NCI-H524 (cell line): ENCODE data around the gene NATD1.
A peak's percentile ranks its signal among the peaks of the same experiment; 100 is the strongest.

Experiments
- DNase-seq, 2 experiments: peaks; one replicate each; lab custom pipeline; 2025; lab: John Stamatoyannopoulos, UW

Gene NATD1

DNA sequence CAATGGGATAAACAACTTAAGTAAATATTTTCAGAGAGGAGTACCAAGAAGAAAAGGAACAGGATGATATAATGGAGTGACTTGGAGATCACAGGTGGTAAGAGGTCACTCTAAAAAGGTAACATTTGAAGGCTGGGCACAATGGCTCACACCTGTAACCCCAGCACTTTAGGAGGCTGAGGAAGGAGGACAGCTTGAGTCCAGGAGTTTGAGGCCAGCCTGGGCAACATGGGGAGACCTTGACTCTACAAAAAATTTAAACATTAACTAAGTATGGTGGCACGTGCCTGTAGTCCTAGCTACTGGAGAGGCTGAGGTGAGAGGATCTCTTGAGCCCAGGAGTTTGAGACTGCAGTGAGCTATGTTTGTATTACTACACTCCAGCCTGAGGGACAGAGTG is 35.9 kb downstream of the NATD1 start:
- DNase-seq, result no peak

DNA sequence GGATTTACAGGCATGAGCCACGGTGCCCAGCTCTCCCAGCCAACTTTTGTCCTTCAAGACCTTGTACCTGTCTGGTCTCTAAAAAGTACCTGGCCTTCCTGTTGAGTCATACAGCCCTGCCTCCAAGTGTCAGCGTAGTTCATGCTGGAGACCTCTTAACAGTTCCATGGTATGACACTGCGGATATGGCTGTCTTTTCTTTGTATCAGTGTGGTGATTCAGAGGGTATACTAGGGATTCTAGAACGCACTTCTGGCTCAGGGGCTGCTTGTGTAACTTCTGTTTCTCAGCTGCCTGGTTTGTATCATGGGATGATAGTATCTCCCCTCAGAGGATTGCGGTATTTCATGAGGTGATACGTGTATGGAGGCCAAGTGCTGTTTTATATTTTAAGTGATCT is 37.3 kb downstream of the NATD1 start:
- DNase-seq, result no peak

GRCh38 chr17:21214777-21215541 is 38.3 kb downstream of the NATD1 start:
- DNase-seq, result no peak

DNA sequence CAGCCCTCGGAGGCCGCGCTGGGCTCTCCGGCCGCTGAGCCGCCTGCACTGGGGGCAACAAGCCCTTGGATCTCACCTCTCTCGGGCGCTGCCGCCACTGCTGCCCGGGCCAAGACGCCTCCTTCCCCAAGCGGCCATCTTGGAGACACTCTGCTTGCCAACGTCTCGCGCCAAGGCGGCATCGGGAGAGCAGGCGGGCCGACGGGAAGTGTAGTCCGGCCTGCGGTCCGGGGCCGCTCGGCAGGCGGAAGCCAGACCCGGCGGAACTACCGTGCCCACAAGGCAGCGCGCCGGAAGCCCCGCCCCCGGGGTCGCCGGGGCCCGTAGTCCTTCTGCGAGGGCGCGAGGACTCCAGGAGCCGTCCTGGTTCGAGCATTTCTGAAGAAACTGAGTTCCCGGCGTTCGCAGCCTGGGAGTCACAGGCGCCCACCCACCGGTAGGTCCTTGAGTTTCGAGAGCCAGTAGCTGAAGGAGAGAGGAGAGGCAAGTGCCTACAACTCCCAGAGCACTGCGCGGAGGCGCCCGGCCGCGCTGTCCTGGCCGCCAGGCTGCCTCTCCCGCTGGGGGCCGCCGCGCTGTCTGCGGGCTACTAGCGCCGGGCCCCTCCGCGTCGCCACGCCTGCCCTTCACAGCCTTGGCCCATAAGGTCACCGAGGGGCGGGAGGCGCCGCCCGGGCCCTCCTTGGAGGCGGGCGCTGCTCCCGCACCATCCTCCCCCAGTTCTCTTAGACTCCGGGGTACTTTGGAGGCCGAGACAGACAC is 39.0 kb downstream of the NATD1 start, which contains the start of gene TMEM11:
TSS of gene TMEM11 (minus strand) at position 147 of the 762 bp plus-strand sequence. CDS start at position 138, 9 bp downstream.
- peak; percentile 93 to 96 for DNase-seq

DNA sequence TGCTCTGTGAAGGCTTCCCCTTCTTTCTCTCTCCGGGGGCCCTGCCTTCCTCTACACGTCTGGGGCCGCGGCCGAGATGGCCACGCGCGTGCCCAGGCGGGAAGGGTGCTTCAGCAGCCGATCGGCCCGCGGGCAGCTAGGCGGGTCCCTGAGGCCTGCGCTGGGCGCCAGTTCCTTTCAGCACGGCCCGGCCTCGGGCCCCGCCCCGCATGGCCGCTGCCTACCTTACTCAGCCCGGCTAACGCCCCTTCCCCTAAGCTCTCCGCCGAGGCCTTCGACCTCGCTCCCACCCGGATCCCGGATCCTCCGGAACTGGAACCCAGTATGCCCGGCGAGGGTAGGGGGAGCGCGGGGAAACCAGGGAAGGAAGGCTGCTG is 39.6 kb downstream of the NATD1 start:
- DNase-seq, result no peak

- DNase-seq, result no peak
Measured at GRCh38 chr17:21212826-21213637, 40.2 kb downstream of the NATD1 start.

- peak; percentile 21 to 51 for DNase-seq
Measured at GRCh38 chr17:21211825-21212479, 41.3 kb downstream of the NATD1 start.

DNA sequence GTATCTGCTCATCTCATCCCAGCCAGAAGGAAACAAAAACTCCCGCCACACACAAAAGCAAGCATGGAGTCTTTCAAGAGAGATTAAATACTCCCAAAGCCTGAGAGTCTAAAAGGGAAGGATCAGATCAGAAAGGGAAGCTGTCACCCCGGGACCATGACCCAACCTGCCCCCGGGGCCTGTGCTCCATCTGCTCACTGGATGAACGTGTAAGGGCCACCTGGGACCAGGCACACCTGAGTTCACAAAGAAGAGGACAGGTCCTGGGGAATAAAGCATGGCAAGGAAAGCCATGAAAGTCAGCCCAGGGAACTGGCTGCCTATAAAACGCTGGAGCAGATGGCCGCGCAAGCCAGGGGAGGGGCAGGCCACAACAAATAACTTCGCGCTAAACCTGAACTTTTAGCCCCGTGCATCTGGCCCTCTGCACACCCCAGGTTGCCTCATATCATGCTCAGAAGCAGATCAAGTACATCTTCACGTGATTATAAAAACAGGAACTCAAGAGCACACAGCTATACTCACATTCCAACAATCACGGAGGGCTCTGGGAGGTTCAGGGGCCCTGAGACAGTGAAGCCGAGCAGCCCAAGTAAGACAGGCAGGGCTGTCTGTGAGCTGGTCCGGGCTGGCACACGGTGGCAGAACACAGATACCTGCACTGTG is 42.7 kb downstream of the NATD1 start:
- peak; percentile 87 to 96 for DNase-seq

- DNase-seq, result no peak
Measured at GRCh38 chr17:21209511-21210175, 43.6 kb downstream of the NATD1 start.

DNA sequence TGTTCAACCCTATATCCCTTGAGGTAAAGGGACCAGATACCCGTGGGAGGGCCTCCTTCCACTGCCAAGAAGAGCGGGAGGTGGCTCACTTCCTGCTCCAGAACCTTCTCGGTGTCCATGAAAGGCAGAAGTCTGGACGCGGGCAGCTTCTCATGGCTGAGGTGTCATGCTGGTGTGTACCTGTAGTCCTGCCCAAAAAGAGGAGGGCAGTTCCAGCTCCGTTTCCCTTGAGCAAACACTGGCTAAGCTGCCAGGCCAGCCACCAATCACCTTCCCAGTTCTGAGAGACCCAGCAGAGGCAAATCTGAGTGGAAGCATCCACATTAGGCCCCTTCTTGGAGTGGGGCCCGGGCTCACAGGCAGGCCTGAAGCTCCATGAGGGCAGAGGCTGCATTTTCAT is 44.9 kb downstream of the NATD1 start:
- no peak for DNase-seq

- no peak for DNase-seq
Measured at GRCh38 chr17:21204935-21205334, 48.3 kb downstream of the NATD1 start.

- no peak for DNase-seq
Measured at GRCh38 chr17:21202512-21202911, 50.7 kb downstream of the NATD1 start.

GRCh38 chr17:21201874-21202273 is 51.3 kb downstream of the NATD1 start:
- no peak for DNase-seq

GRCh38 chr17:21201298-21201595 is 52.0 kb downstream of the NATD1 start:
- DNase-seq, result no peak

DNA sequence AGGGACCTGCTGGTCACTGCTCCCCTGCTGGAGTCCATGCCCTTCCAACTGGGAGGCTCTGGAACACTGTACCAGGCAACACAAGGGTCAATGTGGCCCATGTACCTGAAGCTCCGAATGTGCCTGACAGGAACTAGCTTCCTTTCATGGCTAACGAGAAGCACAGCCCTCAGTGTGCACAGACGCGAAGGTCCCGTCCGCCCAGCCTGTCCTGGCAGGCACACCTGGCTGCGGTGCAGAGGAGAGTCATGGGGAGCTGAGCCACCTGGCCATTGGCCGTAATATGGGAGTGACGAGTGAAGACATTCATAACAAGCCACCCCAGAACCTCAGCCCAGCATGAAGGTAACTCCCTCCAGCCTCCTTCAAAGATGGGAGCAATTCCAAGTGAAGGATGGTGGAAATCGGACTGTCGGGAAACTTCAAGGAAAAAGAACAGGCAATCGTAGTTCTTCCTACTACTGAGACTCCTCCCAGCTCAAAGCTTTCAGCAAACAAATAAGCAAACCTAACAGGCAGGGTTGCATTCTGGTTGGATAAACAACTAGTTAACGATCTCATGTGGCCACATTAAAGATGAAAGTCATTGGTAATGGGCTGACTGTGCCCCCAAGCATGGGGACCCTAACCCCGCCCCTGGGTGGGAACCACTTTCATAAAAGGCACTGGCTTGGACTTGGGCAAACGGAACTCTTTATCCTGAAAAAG is 52.5 kb downstream of the NATD1 start:
- DNase-seq, result no peak

DNA sequence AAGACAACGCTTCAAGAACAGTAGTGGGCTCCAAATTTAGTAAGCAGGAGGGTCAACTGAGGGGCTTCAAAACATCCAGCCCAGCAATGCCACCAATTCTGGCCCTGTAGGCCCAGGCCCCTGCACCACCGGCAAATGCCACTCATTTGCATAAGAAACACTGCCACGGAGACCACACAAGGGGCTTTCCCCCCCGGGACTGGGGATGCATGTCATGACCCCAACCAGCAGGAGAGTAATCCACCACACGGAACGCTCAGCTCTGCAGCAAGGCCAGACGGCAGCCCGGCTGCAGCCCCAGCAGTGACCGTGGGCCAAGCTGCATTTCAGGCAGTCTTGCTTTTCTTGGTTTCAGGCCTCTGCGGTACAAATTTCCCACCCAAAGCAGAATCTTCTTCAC is 53.4 kb downstream of the NATD1 start:
- no peak for DNase-seq

DNA sequence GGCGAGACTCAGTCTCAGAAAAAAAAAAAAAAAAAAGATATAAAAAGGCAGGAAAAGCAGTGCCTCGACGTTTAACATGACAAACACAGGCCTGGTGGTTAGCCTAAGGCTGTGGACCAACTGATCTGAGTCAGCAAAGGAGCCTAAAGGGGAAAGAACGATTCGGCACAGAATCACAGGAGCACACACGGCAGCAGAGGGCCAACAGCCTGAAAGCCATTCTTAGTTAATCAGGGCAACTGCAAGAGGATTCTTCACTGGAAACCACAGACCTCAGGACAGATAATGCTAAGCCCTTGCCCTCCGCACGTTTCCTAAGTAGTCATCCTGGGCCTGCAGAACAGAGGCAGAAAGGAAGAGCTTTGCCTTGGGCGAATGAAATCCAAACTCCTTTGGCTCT is 53.9 kb downstream of the NATD1 start:
- DNase-seq, result no peak

- no peak for DNase-seq
Measured at GRCh38 chr17:21198411-21198810, 54.8 kb downstream of the NATD1 start.

DNA sequence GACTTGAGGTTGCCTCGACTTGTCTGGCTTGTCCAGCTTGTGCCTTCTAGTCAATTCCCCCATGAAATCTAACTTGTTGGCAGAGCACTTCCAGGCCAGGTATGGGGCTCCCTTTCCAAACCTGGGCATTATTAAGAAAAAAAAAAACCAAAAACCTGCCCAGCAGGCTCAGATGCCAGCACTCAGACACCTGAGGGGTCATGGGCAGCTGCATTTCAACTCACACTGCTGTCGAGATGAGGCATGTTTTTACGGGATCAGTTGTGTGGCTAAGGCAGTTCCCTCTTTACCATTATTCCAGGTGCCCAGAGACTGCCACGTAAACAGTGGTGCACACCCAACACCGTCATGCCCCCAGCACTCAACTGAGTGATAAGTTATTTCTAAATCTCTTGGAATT is 57.1 kb downstream of the NATD1 start:
- DNase-seq, result no peak

GRCh38 chr17:21194703-21195102 is 58.5 kb downstream of the NATD1 start:
- DNase-seq, result peak; percentile 89 to 96
